GM21576 (cell line): ENCODE measurements around the gene DAGLA.

Source experiments
- ATAC-seq: cut with Tn5 transposase; IDR thresholded peaks from one replicate; pipeline ENCODE4 v1.9.1; 2021; ENCODE audit warnings: mild to moderate bottlenecking, moderate library complexity; ENCODE audit not compliant: unreplicated experiment

The DAGLA gene

DNA sequence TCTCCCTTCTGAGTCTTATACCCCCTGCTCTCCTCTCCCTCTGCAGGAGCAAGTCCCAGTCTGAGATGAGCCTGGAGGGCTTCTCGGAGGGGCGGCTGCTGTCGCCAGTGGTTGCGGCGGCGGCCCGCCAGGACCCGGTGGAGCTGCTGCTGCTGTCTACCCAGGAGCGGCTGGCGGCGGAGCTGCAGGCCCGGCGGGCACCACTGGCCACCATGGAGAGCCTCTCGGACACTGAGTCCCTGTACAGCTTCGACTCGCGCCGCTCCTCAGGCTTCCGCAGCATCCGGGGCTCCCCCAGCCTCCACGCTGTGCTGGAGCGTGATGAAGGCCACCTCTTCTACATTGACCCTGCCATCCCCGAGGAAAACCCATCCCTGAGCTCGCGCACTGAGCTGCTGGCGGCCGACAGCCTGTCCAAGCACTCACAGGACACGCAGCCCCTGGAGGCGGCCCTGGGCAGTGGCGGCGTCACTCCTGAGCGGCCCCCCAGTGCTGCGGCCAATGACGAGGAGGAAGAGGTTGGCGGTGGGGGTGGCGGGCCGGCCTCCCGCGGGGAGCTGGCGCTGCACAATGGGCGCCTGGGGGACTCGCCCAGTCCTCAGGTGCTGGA, 63.4 kb downstream of the DAGLA start:
- no peak for ATAC-seq

DNA sequence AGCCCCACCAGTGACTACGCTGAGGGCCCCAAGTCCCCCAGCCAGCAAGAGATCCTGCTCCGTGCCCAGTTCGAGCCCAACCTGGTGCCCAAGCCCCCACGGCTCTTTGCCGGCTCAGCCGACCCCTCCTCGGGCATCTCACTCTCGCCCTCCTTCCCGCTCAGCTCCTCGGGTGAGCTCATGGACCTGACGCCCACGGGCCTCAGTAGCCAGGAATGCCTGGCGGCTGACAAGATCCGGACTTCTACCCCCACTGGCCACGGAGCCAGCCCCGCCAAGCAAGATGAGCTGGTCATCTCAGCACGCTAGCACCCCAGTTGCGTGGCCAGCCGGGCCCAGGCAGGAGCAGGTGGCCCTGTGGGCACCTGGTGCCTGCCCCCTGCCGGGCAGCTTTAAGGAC, 64.0 kb downstream of the DAGLA start:
- ATAC-seq = no peak

DNA sequence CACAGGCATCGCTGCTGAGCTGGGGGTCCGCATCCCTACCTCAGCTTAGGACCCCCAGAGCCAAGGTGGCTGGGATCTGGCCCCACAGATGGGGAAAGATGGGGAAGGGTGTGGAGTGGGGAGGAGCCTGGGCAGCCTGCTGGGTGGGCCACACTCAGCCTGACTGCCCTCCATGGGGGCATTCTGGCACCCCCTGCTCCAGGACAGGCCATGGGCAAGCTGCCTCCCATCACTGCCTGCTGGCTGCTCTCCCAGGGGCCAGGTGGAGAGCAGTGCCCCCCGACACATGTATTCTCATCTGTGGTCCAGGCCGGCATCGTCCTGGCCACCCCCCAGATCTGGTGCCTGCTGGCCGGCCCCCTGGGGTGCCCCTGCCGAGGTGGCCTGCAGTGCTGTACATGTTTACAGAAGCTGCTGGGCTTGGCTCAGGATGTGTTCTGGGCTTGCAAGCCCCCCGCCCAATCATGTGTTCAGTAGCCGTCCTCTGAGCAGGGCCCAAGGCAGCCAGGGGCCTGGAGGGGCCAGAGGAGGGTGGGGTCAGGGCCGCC, 64.5 kb downstream of the DAGLA start:
- no peak for ATAC-seq

GRCh38 chr11:61745781-61746441, 65.7 kb downstream of the DAGLA start:
- ATAC-seq = no peak

DNA sequence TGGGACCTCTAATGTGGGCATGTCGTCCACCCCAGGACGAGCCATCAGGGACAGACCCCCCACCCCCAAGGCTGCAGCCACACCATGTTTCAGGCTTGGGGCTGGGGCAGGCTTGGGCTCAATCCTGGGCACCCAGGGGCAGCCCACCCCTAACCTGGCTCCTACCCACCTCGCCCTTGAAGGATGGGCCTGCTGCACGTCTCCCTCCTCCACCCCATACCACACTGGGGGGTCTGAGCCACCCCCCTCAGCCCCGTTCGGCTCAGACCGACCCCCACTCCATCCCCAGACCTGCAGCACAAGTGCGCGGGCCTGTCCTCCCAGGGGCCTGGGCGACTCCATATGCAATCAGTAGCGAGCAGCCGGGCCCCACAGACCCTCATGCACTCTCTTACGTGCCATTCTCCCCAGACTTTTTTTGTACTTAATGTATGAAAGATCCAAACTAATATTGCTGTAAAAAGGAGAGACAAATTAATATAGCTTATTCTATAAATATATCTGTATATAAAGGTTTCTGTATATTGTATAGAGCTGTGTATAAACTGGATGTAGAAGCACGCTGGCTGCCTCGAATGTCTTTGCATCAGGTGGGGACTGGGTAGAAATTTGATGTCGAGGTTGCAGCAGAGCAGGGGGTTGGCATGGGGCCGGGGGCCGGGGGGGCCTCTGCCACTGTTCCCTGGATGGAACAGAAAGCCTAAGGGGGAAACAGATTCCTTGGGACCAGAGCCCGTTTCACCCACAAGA, 66.4 kb downstream of the DAGLA start:
- ATAC-seq = no peak

GRCh38 chr11:61747192-61747966, 67.2 kb downstream of the DAGLA start:
- ATAC-seq = no peak

- ATAC-seq = no peak
Observed at GRCh38 chr11:61747967-61748285, 67.7 kb downstream of the DAGLA start.

DNA sequence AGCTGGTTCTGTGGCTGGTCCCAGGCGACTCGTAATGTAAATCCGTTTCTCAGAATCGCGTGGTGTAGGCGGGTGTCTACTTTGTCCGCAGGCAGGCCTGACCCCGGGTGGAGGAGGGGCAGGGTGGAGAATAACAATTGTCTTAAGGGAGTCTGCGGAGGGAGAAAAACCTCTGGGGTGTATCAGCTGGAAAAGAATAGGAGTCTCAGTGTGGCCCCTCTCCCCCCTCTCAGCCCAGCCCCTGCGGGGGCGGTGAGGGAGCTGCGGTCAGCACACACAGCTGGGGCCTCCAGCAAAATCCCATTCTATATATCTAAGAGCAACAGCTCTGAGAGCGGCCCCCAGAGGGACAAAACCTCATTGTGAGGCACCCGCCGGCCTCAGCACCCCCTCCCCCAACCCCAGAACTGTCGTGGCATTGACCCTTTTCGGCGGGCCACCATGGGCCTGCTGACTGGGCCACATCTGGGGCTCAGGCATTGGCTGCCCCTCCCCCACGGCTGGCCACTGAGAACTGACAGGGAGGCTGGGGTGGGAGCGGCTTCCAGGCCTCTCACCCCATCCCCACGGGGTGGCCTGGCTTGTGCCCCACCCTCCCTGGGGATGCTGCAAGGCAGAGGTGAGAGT, 69.5 kb downstream of the DAGLA start:
- ATAC-seq = no peak

DNA sequence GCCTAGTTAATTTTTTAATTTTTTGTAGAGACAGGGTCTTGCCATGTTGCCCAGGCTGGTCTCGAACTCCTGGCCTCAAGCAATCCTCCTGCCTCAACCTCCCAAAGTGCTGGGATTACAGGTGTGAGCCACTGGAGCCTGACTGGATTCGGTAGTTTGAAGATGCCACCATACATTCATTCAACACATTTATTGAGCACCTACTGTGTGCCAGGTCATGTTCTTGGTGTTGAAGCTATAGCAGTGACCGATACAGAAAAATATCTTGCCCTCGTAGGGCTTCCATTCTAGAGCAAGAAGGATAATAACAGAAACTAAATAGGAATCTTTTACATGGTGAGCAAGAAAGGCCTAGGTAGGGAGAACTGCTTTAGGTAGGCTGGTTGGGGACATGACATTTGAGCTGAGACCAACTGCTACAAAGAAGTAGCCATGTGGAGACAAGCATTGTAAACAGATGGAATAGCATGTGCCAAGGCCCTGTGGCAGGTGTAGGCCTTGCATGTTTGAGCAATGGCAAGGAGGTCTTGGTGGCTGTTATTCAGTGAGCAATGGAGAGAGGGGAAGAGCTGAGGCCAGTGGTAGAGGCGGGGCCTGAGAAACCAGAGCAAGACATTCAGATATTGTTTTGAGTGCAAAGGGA, 70.6 kb downstream of the DAGLA start:
- no peak for ATAC-seq

DNA sequence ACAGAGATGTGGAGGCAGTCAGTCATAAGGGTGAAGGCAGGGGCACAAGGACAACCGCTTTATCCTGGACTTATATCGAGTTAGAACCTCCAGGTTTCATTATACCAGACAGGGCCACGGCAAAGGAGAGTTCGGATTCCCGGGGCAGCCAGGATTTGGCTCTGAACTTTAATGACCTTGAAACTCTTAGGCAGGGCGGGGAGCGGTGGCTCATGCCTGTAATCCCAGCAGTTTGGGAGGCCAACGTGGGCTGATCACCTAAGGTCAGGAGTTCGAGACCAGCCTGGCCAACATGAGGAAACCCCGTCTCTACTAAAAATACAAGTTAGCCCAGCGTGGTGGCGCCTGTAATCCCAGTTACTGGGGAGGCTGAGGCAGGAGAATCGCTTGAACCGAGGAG, 71.2 kb downstream of the DAGLA start:
- ATAC-seq = no peak

DNA sequence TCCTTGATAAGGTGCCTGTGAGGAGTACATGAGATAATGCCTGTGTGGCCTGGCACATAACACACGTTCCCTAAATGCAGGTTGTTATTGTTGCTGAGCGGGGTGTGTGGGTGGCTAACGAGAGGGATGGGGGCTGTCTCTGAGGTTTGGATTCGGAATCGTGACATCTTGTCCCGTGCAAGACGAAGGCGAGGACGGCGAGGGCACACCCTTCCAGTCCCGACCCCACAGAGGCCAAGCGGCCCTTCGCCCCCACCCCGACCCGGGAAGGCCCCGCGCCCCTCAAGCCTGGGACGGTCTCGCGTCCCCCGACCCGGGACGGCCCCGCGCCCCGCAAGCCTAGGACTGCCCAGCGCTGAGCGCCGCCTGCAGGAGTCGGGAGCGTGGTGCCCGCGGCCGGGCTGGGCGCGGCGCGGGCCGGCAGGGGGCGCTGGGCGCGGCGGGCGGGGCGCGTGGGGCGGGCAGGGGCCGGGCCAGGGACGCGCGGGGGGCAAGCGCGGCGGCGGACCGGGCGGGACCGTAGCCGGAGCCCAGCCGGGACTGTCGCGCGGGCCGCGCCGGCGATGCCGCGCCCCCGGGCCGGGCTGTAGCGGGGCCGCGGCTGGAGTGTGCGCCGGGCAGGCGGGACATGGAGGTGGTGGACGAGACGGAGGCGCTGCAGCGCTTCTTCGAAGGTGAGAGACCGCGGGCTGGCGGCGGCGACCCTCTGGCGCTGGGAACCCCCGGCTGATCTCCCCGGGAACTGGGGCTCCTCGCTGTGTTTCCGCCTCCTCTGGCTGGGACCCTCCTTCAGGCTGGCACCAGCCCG, 72.1 kb downstream of the DAGLA start, which contains the start of gene MYRF:
MYRF (plus strand) TSS at position 520 of the 808 bp plus-strand sequence; CDS start at position 629, 109 bp downstream.
- ATAC-seq = peak; percentile 43

GRCh38 chr11:61752925-61753521, 72.8 kb downstream of the DAGLA start:
- no peak for ATAC-seq

DNA sequence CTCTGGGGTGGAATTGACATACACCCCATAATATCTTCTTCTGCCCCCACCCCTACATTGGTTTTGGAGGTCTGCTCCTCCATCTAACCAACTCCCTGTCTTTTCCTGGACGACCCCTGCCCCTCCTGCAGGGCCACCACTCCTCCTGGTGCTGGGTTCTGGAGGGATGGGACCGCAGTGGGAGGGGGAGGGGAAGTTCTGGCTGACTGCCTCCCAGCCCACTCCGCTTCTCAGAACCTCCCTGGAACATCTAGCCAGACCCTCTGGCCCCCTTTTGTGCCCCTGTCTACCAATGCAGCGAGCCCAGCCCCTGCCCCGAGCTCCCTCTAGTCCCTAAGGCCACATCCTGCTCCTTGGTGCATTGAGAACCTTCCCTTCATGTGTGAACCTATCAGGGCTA, 73.5 kb downstream of the DAGLA start:
- no peak for ATAC-seq

- no peak for ATAC-seq
Observed at GRCh38 chr11:61754534-61755482, 74.6 kb downstream of the DAGLA start.

- ATAC-seq = no peak
Observed at GRCh38 chr11:61756147-61756451, 75.9 kb downstream of the DAGLA start.

DNA sequence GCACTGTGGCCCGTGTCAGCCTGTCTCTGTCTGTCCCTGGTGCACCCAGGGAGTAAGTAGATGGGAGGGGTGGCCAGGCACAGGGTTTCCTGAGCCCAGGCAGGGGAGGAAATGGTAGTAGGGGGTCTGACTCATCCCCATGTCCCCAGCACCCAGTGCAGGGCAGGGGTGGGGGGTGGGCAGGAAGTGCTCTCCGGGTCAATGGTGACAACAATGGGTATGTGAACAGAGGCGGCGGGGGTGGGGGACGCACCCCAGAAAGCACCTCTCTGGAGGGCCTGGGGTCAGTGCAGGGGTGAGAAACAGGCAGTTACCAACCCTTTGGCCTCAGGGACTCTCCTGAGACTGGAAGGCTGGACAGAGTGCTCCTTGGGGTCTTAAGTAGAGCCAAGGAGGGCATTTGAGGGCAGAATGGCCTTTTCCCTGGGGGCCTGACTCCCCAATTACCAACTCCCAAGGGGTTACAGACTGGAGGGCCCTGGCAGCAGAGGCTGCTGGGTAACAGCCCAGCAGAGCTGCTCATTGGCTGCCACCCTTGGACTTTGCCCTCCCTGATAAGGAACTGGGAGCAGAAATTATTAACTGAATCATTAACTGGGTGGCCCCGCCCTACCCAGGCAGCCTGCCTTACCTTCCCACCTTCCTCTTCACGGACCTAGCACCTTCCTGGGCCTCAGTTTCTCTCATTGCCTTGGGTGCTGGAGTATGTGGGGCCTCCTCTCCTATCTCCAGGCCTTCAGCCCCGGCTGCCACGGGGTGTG, 76.4 kb downstream of the DAGLA start:
- ATAC-seq = no peak

- ATAC-seq = no peak
Observed at GRCh38 chr11:61757213-61757862, 77.1 kb downstream of the DAGLA start.
